ENCODE data around the gene LTBP1.
A peak's percentile ranks its signal among the peaks of the same experiment; 100 is the strongest.

Gene LTBP1

GRCh38 chr2:33023728-33024500, 77.2 kb downstream of the LTBP1 start:
- Histone ChIP-seq H3K36me3 (ENCODE audit: insufficient read depth, low read length) (no peaks in the 10 kb centered on the region), H3K79me2 (ENCODE audit: control insufficient read depth, insufficient read depth, low read length, unreplicated experiment) (no peaks in the 10 kb centered on the region), H2AFZ (ENCODE audit: low read length, unreplicated experiment) (peak overlapping the region; percentile 14), H3K4me1 (ENCODE audit: control insufficient read depth, insufficient read depth, low read length, unreplicated experiment) (peaks cover 20% of the 10 kb centered on the region), H3K27me3 (ENCODE audit: insufficient read depth, low read length) (no peaks in the 10 kb centered on the region), H3K27ac (ENCODE audit: low read depth, low read length) (peak overlapping the region; percentile 43), H3K4me3 (ENCODE audit: low read depth, low read length) (no peak overlapping the region; the same call in 1 of the 2 replicates)

- H3K36me3 ChIP-seq (ENCODE audit: insufficient read depth, low read length) = no peaks in the 10 kb centered on the region
- no peak overlapping the region for H3K27ac ChIP-seq (ENCODE audit: low read depth, low read length)
- no peaks in the 10 kb centered on the region for H3K27me3 ChIP-seq (ENCODE audit: insufficient read depth, low read length)
- H3K79me2 ChIP-seq (ENCODE audit: control insufficient read depth, insufficient read depth, low read length, unreplicated experiment) = no peaks in the 10 kb centered on the region
- no peak overlapping the region for H2AFZ ChIP-seq (ENCODE audit: low read length, unreplicated experiment)
- H3K4me1 ChIP-seq (ENCODE audit: control insufficient read depth, insufficient read depth, low read length, unreplicated experiment) = peaks cover 20% of the 10 kb centered on the region
- H3K4me3 ChIP-seq (ENCODE audit: low read depth, low read length) = no peak overlapping the region
These were observed 78.0 kb downstream of the LTBP1 start for GRCh38 chr2:33024758-33025157.

DNA sequence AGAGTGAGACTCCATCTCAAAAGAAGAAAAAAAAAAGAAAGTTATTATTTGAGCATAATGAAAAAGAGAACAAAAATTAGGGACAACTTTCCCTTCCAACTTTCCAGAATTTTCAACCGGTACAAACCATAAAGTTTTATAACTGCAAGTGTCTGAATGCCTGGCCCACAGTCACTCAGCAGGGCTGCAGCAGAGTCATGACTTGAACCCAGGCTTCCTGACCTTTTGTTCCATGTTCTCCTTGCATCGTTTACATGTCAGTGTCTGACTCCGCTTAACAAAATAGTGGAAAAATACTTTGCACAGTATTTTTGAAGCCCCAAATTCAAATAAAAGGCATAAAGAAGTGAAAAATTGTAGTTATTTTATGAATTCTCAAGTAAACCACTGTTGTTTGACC, 82.7 kb downstream of the LTBP1 start:
- H3K27me3 ChIP-seq (ENCODE audit: insufficient read depth, low read length) = no peaks in the 10 kb centered on the region
- H3K4me3 ChIP-seq (ENCODE audit: low read depth, low read length) = no peak overlapping the region
- no peaks in the 10 kb centered on the region for H3K36me3 ChIP-seq (ENCODE audit: insufficient read depth, low read length)
- H3K79me2 ChIP-seq (ENCODE audit: control insufficient read depth, insufficient read depth, low read length, unreplicated experiment) = no peaks in the 10 kb centered on the region
- H2AFZ ChIP-seq (ENCODE audit: low read length, unreplicated experiment) = no peak overlapping the region
- H3K4me1 ChIP-seq (ENCODE audit: control insufficient read depth, insufficient read depth, low read length, unreplicated experiment) = peaks cover 1% of the 10 kb centered on the region
- no peak overlapping the region for H3K27ac ChIP-seq (ENCODE audit: low read depth, low read length)

GRCh38 chr2:33029926-33030325, 83.2 kb downstream of the LTBP1 start:
- Histone ChIP-seq H3K27me3 (ENCODE audit: insufficient read depth, low read length) (no peaks in the 10 kb centered on the region), H3K4me3 (ENCODE audit: low read depth, low read length) (no peak overlapping the region), H3K79me2 (ENCODE audit: control insufficient read depth, insufficient read depth, low read length, unreplicated experiment) (no peaks in the 10 kb centered on the region), H3K4me1 (ENCODE audit: control insufficient read depth, insufficient read depth, low read length, unreplicated experiment) (no peaks in the 10 kb centered on the region), H2AFZ (ENCODE audit: low read length, unreplicated experiment) (no peak overlapping the region), H3K36me3 (ENCODE audit: insufficient read depth, low read length) (no peaks in the 10 kb centered on the region), H3K27ac (ENCODE audit: low read depth, low read length) (no peak overlapping the region)

DNA sequence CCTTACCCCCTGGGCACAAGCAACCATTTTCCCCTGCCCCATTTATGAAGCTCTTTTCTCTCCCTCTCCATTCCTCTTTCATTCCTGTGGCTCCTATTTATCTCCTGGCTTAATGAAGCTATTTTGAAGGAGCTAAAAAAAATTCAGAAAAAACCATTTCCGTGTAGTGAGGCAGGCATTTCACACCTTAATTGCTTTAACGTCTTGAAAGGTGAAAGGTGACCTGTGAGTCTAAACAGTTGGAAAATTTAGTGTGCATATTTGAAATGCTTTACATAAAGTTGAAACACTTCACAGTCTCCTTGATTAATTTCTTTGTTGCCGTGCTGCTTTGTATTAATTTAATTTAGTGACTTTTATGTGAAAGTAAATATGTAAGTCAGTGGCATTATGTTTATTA, 83.6 kb downstream of the LTBP1 start:
- no peaks in the 10 kb centered on the region for H3K4me1 ChIP-seq (ENCODE audit: control insufficient read depth, insufficient read depth, low read length, unreplicated experiment)
- no peaks in the 10 kb centered on the region for H3K79me2 ChIP-seq (ENCODE audit: control insufficient read depth, insufficient read depth, low read length, unreplicated experiment)
- H2AFZ ChIP-seq (ENCODE audit: low read length, unreplicated experiment) = no peak overlapping the region
- no peak overlapping the region for H3K4me3 ChIP-seq (ENCODE audit: low read depth, low read length)
- no peaks in the 10 kb centered on the region for H3K36me3 ChIP-seq (ENCODE audit: insufficient read depth, low read length)
- no peak overlapping the region for H3K27ac ChIP-seq (ENCODE audit: low read depth, low read length)
- H3K27me3 ChIP-seq (ENCODE audit: insufficient read depth, low read length) = no peaks in the 10 kb centered on the region

- Histone ChIP-seq H3K4me1 (ENCODE audit: control insufficient read depth, insufficient read depth, low read length, unreplicated experiment) (no peaks in the 10 kb centered on the region), H2AFZ (ENCODE audit: low read length, unreplicated experiment) (no peak overlapping the region), H3K4me3 (ENCODE audit: low read depth, low read length) (no peak overlapping the region), H3K36me3 (ENCODE audit: insufficient read depth, low read length) (no peaks in the 10 kb centered on the region), H3K27me3 (ENCODE audit: insufficient read depth, low read length) (no peaks in the 10 kb centered on the region), H3K79me2 (ENCODE audit: control insufficient read depth, insufficient read depth, low read length, unreplicated experiment) (no peaks in the 10 kb centered on the region), H3K27ac (ENCODE audit: low read depth, low read length) (no peak overlapping the region)
These were observed 85.5 kb downstream of the LTBP1 start for GRCh38 chr2:33032245-33032644.

DNA sequence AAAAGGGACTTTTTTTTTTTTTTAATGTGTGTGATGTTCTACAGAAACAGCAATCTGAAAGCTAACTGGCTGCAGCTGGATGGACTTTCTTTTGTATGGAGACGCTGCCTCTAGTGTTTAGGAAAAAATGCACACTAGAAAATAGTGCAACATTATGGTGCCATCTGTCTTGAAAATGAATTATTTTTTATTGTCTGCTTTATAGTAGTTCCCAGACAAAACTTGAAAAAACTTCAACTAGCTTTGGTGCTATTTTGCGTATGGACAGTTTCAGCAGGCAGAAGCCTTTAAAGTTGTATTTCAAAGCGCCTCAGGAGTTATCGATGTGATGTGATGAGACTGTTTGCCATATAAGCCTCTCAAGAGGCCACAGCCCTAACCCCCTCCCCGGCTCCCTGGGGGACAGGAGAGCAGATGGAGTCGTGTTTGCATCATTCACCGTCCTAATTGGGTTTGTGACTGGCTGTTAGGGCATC, 86.9 kb downstream of the LTBP1 start:
- Histone ChIP-seq H3K27ac (ENCODE audit: low read depth, low read length) (no peak overlapping the region), H3K36me3 (ENCODE audit: insufficient read depth, low read length) (no peaks in the 10 kb centered on the region), H3K27me3 (ENCODE audit: insufficient read depth, low read length) (no peaks in the 10 kb centered on the region), H3K4me3 (ENCODE audit: low read depth, low read length) (peak overlapping the region; percentile 68), H3K4me1 (ENCODE audit: control insufficient read depth, insufficient read depth, low read length, unreplicated experiment) (no peaks in the 10 kb centered on the region), H2AFZ (ENCODE audit: low read length, unreplicated experiment) (peak overlapping the region; percentile 62), H3K79me2 (ENCODE audit: control insufficient read depth, insufficient read depth, low read length, unreplicated experiment) (no peaks in the 10 kb centered on the region)

DNA sequence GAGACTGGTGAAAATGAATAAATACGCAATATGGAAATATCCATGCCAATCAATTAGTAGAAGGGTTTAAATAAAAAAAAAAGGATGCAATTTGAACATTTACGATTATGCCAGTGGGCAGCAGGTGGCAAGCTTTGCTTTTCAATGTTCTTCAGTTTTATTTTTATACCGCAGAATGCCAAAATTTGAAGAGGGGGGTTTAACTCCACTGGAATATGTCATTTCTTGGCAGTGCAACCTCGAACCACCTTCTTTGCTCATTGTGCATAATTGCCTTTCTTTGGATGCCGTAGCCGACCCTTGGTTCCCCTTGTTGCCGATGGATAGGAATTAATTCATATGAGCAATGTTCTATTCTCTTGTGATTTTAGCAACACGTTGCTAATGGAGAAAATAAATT, 88.0 kb downstream of the LTBP1 start:
- Histone ChIP-seq H3K79me2 (ENCODE audit: control insufficient read depth, insufficient read depth, low read length, unreplicated experiment) (no peaks in the 10 kb centered on the region), H3K4me3 (ENCODE audit: low read depth, low read length) (peak overlapping the region; percentile 65), H3K36me3 (ENCODE audit: insufficient read depth, low read length) (no peaks in the 10 kb centered on the region), H3K4me1 (ENCODE audit: control insufficient read depth, insufficient read depth, low read length, unreplicated experiment) (no peaks in the 10 kb centered on the region), H2AFZ (ENCODE audit: low read length, unreplicated experiment) (peak overlapping the region; percentile 62), H3K27ac (ENCODE audit: low read depth, low read length) (no peak overlapping the region), H3K27me3 (ENCODE audit: insufficient read depth, low read length) (no peaks in the 10 kb centered on the region)

- Histone ChIP-seq H3K79me2 (ENCODE audit: control insufficient read depth, insufficient read depth, low read length, unreplicated experiment) (no peaks in the 10 kb centered on the region), H3K4me3 (ENCODE audit: low read depth, low read length) (no peak overlapping the region), H3K36me3 (ENCODE audit: insufficient read depth, low read length) (no peaks in the 10 kb centered on the region), H3K27ac (ENCODE audit: low read depth, low read length) (no peak overlapping the region), H3K27me3 (ENCODE audit: insufficient read depth, low read length) (no peaks in the 10 kb centered on the region), H2AFZ (ENCODE audit: low read length, unreplicated experiment) (no peak overlapping the region), H3K4me1 (ENCODE audit: control insufficient read depth, insufficient read depth, low read length, unreplicated experiment) (no peaks in the 10 kb centered on the region)
These were observed 91.5 kb downstream of the LTBP1 start for GRCh38 chr2:33038230-33038629.

GRCh38 chr2:33038799-33039198, 92.0 kb downstream of the LTBP1 start:
- Histone ChIP-seq H2AFZ (ENCODE audit: low read length, unreplicated experiment) (no peak overlapping the region), H3K27me3 (ENCODE audit: insufficient read depth, low read length) (no peaks in the 10 kb centered on the region), H3K4me1 (ENCODE audit: control insufficient read depth, insufficient read depth, low read length, unreplicated experiment) (no peaks in the 10 kb centered on the region), H3K4me3 (ENCODE audit: low read depth, low read length) (no peak overlapping the region), H3K27ac (ENCODE audit: low read depth, low read length) (no peak overlapping the region), H3K79me2 (ENCODE audit: control insufficient read depth, insufficient read depth, low read length, unreplicated experiment) (no peaks in the 10 kb centered on the region), H3K36me3 (ENCODE audit: insufficient read depth, low read length) (no peaks in the 10 kb centered on the region)

DNA sequence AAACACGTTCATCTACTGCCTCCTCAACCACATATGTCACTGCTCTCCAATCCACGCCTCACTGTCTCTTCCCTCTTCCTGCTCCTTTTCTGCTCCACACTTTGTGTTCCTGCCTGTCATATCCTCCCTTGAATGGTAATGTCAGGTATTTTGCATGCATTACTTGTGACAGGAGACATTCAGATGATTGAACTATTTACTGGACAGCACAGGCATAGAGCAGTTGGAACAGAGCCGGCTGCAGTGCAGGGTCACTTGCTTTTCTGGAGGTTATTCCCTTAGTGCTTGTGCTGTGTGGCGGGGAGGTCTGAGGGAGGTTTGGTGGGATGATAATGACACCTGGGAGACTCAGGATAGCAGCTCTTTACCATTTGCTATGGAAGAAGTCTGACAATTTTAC, 93.8 kb downstream of the LTBP1 start:
- H2AFZ ChIP-seq (ENCODE audit: low read length, unreplicated experiment) = no peak overlapping the region
- H3K79me2 ChIP-seq (ENCODE audit: control insufficient read depth, insufficient read depth, low read length, unreplicated experiment) = no peaks in the 10 kb centered on the region
- no peaks in the 10 kb centered on the region for H3K36me3 ChIP-seq (ENCODE audit: insufficient read depth, low read length)
- H3K4me3 ChIP-seq (ENCODE audit: low read depth, low read length) = no peak overlapping the region
- no peaks in the 10 kb centered on the region for H3K4me1 ChIP-seq (ENCODE audit: control insufficient read depth, insufficient read depth, low read length, unreplicated experiment)
- no peak overlapping the region for H3K27ac ChIP-seq (ENCODE audit: low read depth, low read length)
- H3K27me3 ChIP-seq (ENCODE audit: insufficient read depth, low read length) = no peaks in the 10 kb centered on the region
